Measurements from ENCODE around the gene PHLDB1.
A peak's percentile ranks its signal among the peaks of the same experiment; 100 is the strongest.
"Not testable (repeated sequence)": the region's sequence is repeated elsewhere in the genome, so short reads cannot be mapped to it uniquely, and the experiment has no call there.

PHLDB1 gene

DNA sequence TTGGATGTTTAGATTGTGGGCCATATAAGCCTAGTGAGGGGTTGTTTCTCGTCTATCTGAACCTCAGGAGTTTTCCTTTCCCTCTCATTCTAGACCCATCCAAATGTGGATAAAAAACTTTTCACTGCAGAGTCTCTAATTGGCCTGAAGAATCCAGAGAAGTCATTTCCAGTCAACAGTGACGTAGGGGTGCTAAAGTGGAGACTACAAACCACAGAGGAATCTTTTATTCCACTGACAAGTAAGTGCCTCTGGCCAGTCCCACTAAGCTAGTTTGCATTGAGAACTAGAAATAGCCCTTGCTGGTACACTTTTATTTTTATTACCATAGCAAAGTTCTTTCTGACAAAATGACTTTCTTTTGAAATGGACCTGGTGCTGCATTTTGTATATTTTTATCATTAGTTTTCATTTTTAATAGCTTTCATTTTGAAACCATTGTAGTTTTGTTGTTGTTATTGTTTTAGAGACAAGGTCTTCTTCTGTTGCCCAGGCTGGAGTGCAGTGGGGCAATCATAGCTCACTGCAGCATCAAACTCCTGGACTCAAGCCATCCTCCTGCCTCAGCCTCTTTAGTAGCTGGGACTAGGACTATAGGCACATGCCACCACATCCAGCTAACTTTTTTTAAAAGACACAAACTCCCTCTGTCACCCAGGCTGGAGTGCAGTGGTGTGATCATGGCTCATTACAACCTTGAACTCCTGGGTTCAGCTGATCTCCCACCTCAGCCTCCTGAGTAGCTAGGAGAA is 14.6 kb upstream of the PHLDB1 start:
- H3K27me3 ChIP-seq (replicated peaks in 2 of 5; ENCODE audit: control insufficient read depth in 4 of 5, insufficient read depth in 5 of 5, low read length in 4 of 5): no peaks in the 10 kb centered on the region
- H3K36me3 ChIP-seq (ENCODE audit: control insufficient read depth in 4 of 4, insufficient read depth in 4 of 4, low read length in 3 of 4): peaks cover 24 to 82% (median 49%) of the 10 kb centered on the region in 4 experiments
- POLR2A ChIA-PET: no interaction called here
- H3K4me1 ChIP-seq (ENCODE audit: control extremely low read depth in 1 of 4, control insufficient read depth in 4 of 4, insufficient read depth in 4 of 4, low read length in 3 of 4): peaks cover 0 to 9% (median 6%) of the 10 kb centered on the region in 4 experiments
- H3K27ac ChIP-seq (ENCODE audit: insufficient read depth in 1 of 2, low read depth in 1 of 2, low read length in 2 of 2, poor library complexity in 1 of 2, severe bottlenecking in 2 of 2): no peak overlapping the region
- H3K4me3 ChIP-seq (ENCODE audit: control insufficient read depth in 1 of 7, extremely low read depth in 1 of 7, insufficient read depth in 4 of 7, low read depth in 2 of 7, low read length in 6 of 7): no peak overlapping the region
- DNase-seq: no peak
- CTCF ChIA-PET: interaction anchor here (1.0 to 9.0 kb wide), 5 partner anchors 9 to 68 kb away, joined by 3 to 133 read pairs (median 27); partner anchors contain the start of gene PHLDB1
- 93% methylated on average over 2 of the region's 2 CpGs for WGBS (ENCODE audit: insufficient coverage)
- no peaks in the 10 kb centered on the region for H3K9me3 ChIP-seq (ENCODE audit: control extremely low read depth in 1 of 5, control insufficient read depth in 4 of 5, insufficient read depth in 2 of 5, low read depth in 1 of 5, low read length in 4 of 5)

- H3K9me3 ChIP-seq (ENCODE audit: control extremely low read depth in 1 of 5, control insufficient read depth in 4 of 5, insufficient read depth in 2 of 5, low read depth in 1 of 5, low read length in 4 of 5); H3K27me3 ChIP-seq (replicated peaks in 2 of 5; ENCODE audit: control insufficient read depth in 4 of 5, insufficient read depth in 5 of 5, low read length in 4 of 5); H3K27ac ChIP-seq (ENCODE audit: insufficient read depth in 1 of 2, low read depth in 1 of 2, low read length in 2 of 2, poor library complexity in 1 of 2, severe bottlenecking in 2 of 2); H3K4me3 ChIP-seq (ENCODE audit: control insufficient read depth in 1 of 7, extremely low read depth in 1 of 7, insufficient read depth in 4 of 7, low read depth in 2 of 7, low read length in 6 of 7); H3K4me1 ChIP-seq (ENCODE audit: control extremely low read depth in 1 of 4, control insufficient read depth in 4 of 4, insufficient read depth in 4 of 4, low read length in 3 of 4): not testable (repeated sequence)
- POLR2A ChIA-PET: interaction anchor here (1.0 kb wide), 1 partner anchor 11 kb away, joined by 3 read pairs; no protein-coding TSS in a partner anchor
- WGBS (ENCODE audit: insufficient coverage): no CpG with 5 or more reads among the region's 5 CpGs
- DNase-seq: peak; percentile 63 to 80 (median 75)
- H3K36me3 ChIP-seq (ENCODE audit: control insufficient read depth in 4 of 4, insufficient read depth in 4 of 4, low read length in 3 of 4): peaks cover 25 to 75% (median 50%) of the 10 kb centered on the region in 4 experiments
- CTCF ChIA-PET: interaction anchor here (0.8 to 9.0 kb wide), 14 partner anchors 14 to 82 kb away, joined by 3 to 133 read pairs (median 4); partner anchors contain the start of gene PHLDB1
These were observed 12.4 kb upstream of the PHLDB1 start for GRCh38 chr11:118594984-118595383.

DNA sequence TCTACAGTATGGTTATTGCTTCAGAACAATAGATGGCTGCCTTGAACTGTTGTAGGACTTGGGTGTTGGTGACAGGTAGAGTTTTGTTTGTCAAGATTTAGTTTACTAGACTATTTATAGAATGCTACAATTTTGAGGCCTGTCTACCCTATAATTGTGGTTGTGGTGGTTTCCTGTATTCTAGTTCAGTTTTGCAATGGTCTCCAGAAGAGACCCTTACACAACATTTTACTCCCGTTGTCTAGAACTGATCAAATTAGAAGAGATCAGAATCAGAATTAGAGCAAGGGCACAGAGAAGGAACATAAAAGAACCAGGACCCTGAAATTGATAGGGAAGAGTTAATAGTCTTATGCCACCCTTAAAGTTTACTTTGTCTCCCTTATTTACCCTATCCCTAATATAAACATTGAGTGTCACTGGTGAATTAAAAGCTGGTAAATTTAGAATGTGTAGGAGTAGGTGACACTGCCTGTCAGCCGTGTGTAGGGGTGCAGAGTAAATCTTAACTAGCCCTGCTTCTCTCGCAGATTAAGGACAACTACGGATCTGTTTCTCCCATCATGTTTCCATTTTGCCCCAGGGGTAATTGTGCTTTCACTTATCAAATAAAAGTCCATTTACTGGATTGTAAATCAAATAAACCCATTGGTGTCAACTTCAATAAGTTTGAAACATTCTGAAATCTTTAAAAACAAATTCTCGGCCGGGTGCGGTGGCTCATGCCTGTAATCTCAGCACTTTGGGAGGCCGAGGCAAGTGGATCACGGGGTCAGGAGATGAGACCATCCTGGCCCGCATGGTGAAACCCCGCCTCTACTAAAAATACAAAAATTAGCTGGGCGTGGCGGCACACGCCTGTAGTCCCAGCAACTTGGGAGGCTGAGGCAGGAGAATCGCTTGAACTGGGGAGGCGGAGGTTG is 10.9 kb upstream of the PHLDB1 start:
- WGBS (ENCODE audit: insufficient coverage): 97% methylated on average over 15 of the region's 16 CpGs
- no peaks in the 10 kb centered on the region for H3K9me3 ChIP-seq (ENCODE audit: control extremely low read depth in 1 of 5, control insufficient read depth in 4 of 5, insufficient read depth in 2 of 5, low read depth in 1 of 5, low read length in 4 of 5)
- ChIA-PET POLR2A (no interaction called here), CTCF (interaction anchor here (1.3 to 9.0 kb wide), 5 partner anchors 13 to 70 kb away, joined by 3 to 133 read pairs (median 10); partner anchors contain the start of gene PHLDB1)
- H3K27me3 ChIP-seq (replicated peaks in 2 of 5; ENCODE audit: control insufficient read depth in 4 of 5, insufficient read depth in 5 of 5, low read length in 4 of 5): no peaks in the 10 kb centered on the region
- peak in 2 of 3 donors; percentile 14 to 19 for DNase-seq
- H3K36me3 ChIP-seq (ENCODE audit: control insufficient read depth in 4 of 4, insufficient read depth in 4 of 4, low read length in 3 of 4): peaks cover 28 to 72% (median 49%) of the 10 kb centered on the region in 4 experiments
- H3K4me1 ChIP-seq (ENCODE audit: control extremely low read depth in 1 of 4, control insufficient read depth in 4 of 4, insufficient read depth in 4 of 4, low read length in 3 of 4): peaks cover 0 to 9% (median 6%) of the 10 kb centered on the region in 4 experiments
- no peak overlapping the region for H3K27ac ChIP-seq (ENCODE audit: insufficient read depth in 1 of 2, low read depth in 1 of 2, low read length in 2 of 2, poor library complexity in 1 of 2, severe bottlenecking in 2 of 2)
- H3K4me3 ChIP-seq (ENCODE audit: control insufficient read depth in 1 of 7, extremely low read depth in 1 of 7, insufficient read depth in 4 of 7, low read depth in 2 of 7, low read length in 6 of 7): no peak overlapping the region

GRCh38 chr11:118597556-118597955 is 9.9 kb upstream of the PHLDB1 start:
- ChIA-PET CTCF (interaction anchor here (0.8 to 9.0 kb wide), 2 partner anchors 9 to 12 kb away, joined by 3 to 133 read pairs; partner anchors contain the start of gene PHLDB1), POLR2A (interaction anchor here (0.7 kb wide), 1 partner anchor 1184 kb away, joined by 3 read pairs; no protein-coding TSS in a partner anchor)
- H3K27me3 ChIP-seq (replicated peaks in 2 of 5; ENCODE audit: control insufficient read depth in 4 of 5, insufficient read depth in 5 of 5, low read length in 4 of 5): no peaks in the 10 kb centered on the region
- DNase-seq: no peak
- H3K4me3 ChIP-seq (ENCODE audit: control insufficient read depth in 1 of 7, extremely low read depth in 1 of 7, insufficient read depth in 4 of 7, low read depth in 2 of 7, low read length in 6 of 7): no peak overlapping the region
- 98% methylated on average over 9 of the region's 9 CpGs for WGBS (ENCODE audit: insufficient coverage)
- H3K36me3 ChIP-seq (ENCODE audit: control insufficient read depth in 4 of 4, insufficient read depth in 4 of 4, low read length in 3 of 4): peaks cover 32 to 73% (median 54%) of the 10 kb centered on the region in 4 experiments
- H3K27ac ChIP-seq (ENCODE audit: insufficient read depth in 1 of 2, low read depth in 1 of 2, low read length in 2 of 2, poor library complexity in 1 of 2, severe bottlenecking in 2 of 2): no peak overlapping the region
- H3K4me1 ChIP-seq (ENCODE audit: control extremely low read depth in 1 of 4, control insufficient read depth in 4 of 4, insufficient read depth in 4 of 4, low read length in 3 of 4): peaks cover 0 to 9% (median 6%) of the 10 kb centered on the region in 4 experiments
- no peaks in the 10 kb centered on the region for H3K9me3 ChIP-seq (ENCODE audit: control extremely low read depth in 1 of 5, control insufficient read depth in 4 of 5, insufficient read depth in 2 of 5, low read depth in 1 of 5, low read length in 4 of 5)

DNA sequence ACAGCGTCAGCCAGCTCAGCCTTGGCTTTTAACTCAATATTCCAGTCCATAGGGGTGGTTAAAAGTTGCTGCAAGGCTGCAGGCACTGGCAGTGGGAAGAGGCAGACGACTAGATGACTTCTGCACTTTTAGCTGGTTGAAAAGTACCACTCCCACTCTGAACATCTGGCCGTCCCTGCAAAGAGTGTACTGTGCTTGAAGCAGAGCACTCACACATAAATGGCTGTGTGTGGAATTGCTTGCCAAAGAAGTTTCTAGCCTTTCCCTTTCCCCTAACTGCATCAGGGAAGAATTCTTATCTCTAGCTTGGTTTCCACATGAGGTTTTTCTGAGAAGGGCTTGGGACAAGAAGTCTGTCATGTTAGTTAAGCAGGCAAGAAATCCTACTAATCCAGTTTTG is 5.1 kb upstream of the PHLDB1 start:
- ChIA-PET CTCF (interaction anchor here (0.6 to 1.2 kb wide), 3 partner anchors 10 to 203 kb away, joined by 3 to 4 read pairs (median 3); no protein-coding TSS in a partner anchor), POLR2A (no interaction called here)
- H3K4me1 ChIP-seq (ENCODE audit: control extremely low read depth in 1 of 4, control insufficient read depth in 4 of 4, insufficient read depth in 4 of 4, low read length in 3 of 4): peaks cover 0 to 1% (median 0%) of the 10 kb centered on the region in 4 experiments
- DNase-seq: no peak
- H3K9me3 ChIP-seq (ENCODE audit: control extremely low read depth in 1 of 5, control insufficient read depth in 4 of 5, insufficient read depth in 2 of 5, low read depth in 1 of 5, low read length in 4 of 5): no peaks in the 10 kb centered on the region
- no peak overlapping the region for H3K27ac ChIP-seq (ENCODE audit: insufficient read depth in 1 of 2, low read depth in 1 of 2, low read length in 2 of 2, poor library complexity in 1 of 2, severe bottlenecking in 2 of 2)
- peaks cover 22 to 45% (median 34%) of the 10 kb centered on the region in 4 experiments for H3K36me3 ChIP-seq (ENCODE audit: control insufficient read depth in 4 of 4, insufficient read depth in 4 of 4, low read length in 3 of 4)
- peaks cover 0 to 5% (median 0%) of the 10 kb centered on the region in 5 experiments for H3K27me3 ChIP-seq (replicated peaks in 2 of 5; ENCODE audit: control insufficient read depth in 4 of 5, insufficient read depth in 5 of 5, low read length in 4 of 5)
- no peak overlapping the region for H3K4me3 ChIP-seq (ENCODE audit: control insufficient read depth in 1 of 7, extremely low read depth in 1 of 7, insufficient read depth in 4 of 7, low read depth in 2 of 7, low read length in 6 of 7)
- WGBS (ENCODE audit: insufficient coverage): 95% methylated on average over 2 of the region's 3 CpGs

DNA sequence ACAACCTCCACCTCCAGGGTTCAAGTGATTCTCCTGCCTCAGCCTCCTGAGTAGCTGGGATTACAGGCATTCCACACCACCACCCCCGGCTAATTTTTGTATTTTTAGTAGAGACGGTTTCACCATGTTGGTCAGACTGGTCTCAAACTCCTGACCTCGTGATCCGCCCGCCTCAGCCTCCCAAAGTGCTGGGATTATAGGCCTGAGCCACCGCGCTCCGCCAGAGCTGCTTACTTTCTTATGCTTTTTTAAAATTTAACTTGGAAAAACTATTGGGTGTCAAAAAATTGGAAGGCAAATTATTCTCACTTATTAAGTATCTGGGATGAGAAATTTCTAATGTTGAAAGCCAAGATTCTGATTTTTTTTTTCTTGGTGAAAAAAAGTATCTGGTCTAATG is 3.7 kb upstream of the PHLDB1 start:
- DNase-seq; H3K27ac ChIP-seq (ENCODE audit: insufficient read depth in 1 of 2, low read depth in 1 of 2, low read length in 2 of 2, poor library complexity in 1 of 2, severe bottlenecking in 2 of 2); H3K4me3 ChIP-seq (ENCODE audit: control insufficient read depth in 1 of 7, extremely low read depth in 1 of 7, insufficient read depth in 4 of 7, low read depth in 2 of 7, low read length in 6 of 7); H3K9me3 ChIP-seq (ENCODE audit: control extremely low read depth in 1 of 5, control insufficient read depth in 4 of 5, insufficient read depth in 2 of 5, low read depth in 1 of 5, low read length in 4 of 5): not testable (repeated sequence)
- CTCF ChIA-PET: interaction anchor here (0.6 to 12.0 kb wide), 5 partner anchors 9 to 1692 kb away, joined by 4 to 133 read pairs (median 7); no protein-coding TSS in a partner anchor
- H3K36me3 ChIP-seq (ENCODE audit: control insufficient read depth in 4 of 4, insufficient read depth in 4 of 4, low read length in 3 of 4): peaks cover 20 to 37% (median 27%) of the 10 kb centered on the region in 4 experiments
- H3K27me3 ChIP-seq (replicated peaks in 2 of 5; ENCODE audit: control insufficient read depth in 4 of 5, insufficient read depth in 5 of 5, low read length in 4 of 5): peaks cover 0 to 12% (median 6%) of the 10 kb centered on the region in 5 experiments
- WGBS (ENCODE audit: insufficient coverage): 100% methylated on average over 4 of the region's 8 CpGs
- POLR2A ChIA-PET: interaction anchor here (0.8 kb wide), 1 partner anchor 32 kb away, joined by 4 read pairs; no protein-coding TSS in a partner anchor
- peaks cover 0 to 15% (median 13%) of the 10 kb centered on the region in 4 experiments for H3K4me1 ChIP-seq (ENCODE audit: control extremely low read depth in 1 of 4, control insufficient read depth in 4 of 4, insufficient read depth in 4 of 4, low read length in 3 of 4)
